Smooth muscle cell of trachea (primary cell): ENCODE measurements around the gene B3GNT4. TPM values are rescaled to one million over a fixed set of nuclear protein-coding genes. Genes with fewer than 3 reads are reported as not detected.

Experiments used
- total RNA-seq: library from RNA; depleted of rRNA; stranded (reverse); fragments of >200 nt; gene quantifications from 2 replicates; pipeline ENCODE4 v1.2.1, GENCODE V29; 2014

B3GNT4 gene
- 0.33 TPM in 1 of 2 replicates, not detected in the other for total RNA-seq

GRCh38 chr12:122203301-122204166 is at the start of gene B3GNT4:
Gene B3GNT4 (plus strand): TSS chr12:122203709. CDS start chr12:122204619, 910 bp downstream.

GRCh38 chr12:122174155-122174845 is 29.2 kb upstream of the B3GNT4 start, which contains the start of gene IL31:
Gene IL31 (minus strand): TSS chr12:122174221. CDS start chr12:122174172, 49 bp downstream.

GRCh38 chr12:122182887-122183587 is 20.5 kb upstream of the B3GNT4 start, which contains the start of gene LRRC43:
Gene LRRC43 (plus strand): TSS chr12:122183123. CDS start chr12:122183145, 22 bp downstream.

DNA sequence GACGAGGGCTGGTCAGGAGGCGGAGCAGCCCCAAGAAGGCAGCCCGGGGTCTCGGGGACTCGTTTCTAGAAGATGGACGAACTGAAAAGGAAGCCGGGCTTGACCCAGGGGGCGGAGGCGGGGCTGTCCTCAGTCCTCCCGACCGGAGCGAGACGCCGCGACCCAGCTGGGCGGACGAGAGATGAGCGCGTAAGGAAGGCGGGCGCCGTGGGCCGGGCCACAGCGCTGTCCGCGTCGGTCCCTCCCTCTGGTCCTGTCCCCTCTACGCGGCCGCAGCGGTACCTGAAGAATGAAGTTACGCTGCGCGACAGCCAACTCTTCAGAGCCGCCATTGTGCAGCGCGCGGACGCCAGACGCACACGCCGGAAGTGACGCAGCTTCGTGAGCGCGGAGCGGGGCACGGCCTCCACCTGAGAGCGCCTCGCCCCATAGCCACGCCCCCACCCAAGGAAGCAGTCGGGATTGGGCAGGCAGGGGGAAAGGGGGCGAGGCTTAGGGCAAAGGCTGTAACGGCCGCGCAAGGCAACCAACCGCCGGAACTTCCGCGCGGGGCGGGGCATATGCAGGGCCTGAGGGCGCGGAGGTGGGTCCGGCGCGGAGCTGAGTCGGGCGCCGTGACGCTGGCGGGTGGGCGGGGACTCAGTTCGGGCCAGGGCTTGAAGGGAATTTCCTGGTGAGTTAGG is 22.3 kb downstream of the B3GNT4 start, which contains the start of gene DIABLO:
TSS of gene DIABLO (minus strand) at position 370 of the 683 bp plus-strand sequence. CDS start at position 332, 38 bp downstream.

Other genes with a start within 250 kb of the B3GNT4 start
- gene BCL7A, start 181.8 kb upstream of the B3GNT4 start, total RNA-seq, result 4.5 and 5.3 TPM in 2 replicates
- gene MLXIP, start 125.0 kb upstream of the B3GNT4 start, total RNA-seq, result 10.9 and 15.2 TPM in 2 replicates
- gene IL31, start 29.5 kb upstream of the B3GNT4 start, total RNA-seq, result not detected in 2 replicates
- gene LRRC43, start 20.6 kb upstream of the B3GNT4 start, total RNA-seq, result 1.0 and 3.3 TPM in 2 replicates
- 79.4 and 83.3 TPM in 2 replicates for gene DIABLO, start 22.3 kb downstream of the B3GNT4 start, total RNA-seq
- gene VPS33A, start 62.8 kb downstream of the B3GNT4 start, total RNA-seq, result 24.8 and 26.8 TPM in 2 replicates
- gene CLIP1, start 219.0 kb downstream of the B3GNT4 start, total RNA-seq, result 73.4 and 73.6 TPM in 2 replicates